MM.1S (cell line): Measurements from ENCODE around the gene AQR.

Experiments used
- DNase-seq: peaks from one replicate; pipeline ENCODE4 v3.0.0-alpha.2; 2015
- H2AFZ ChIP-seq: fragments of 300-600 bp; sonication (generic); 2 replicates; pipeline ENCODE4 v1.6.0; 2016; ENCODE audit warnings: antibody characterized with exemption, low read length
- H3F3A ChIP-seq: fragments of 300-600 bp; sonication (generic); 2 replicates; pipeline ENCODE4 v1.6.1; 2016; ENCODE audit warnings: mild to moderate bottlenecking, antibody characterized with exemption, low read length, moderate library complexity, mixed read lengths; ENCODE audit not compliant: insufficient read depth
- H3K27ac ChIP-seq: fragments of 300-600 bp; sonication (generic); 2 replicates; pipeline ENCODE4 v1.5.1; 2016; ENCODE audit warnings: mild to moderate bottlenecking, low read length
- H3K27me3 ChIP-seq: fragments of 300-600 bp; sonication (generic); replicated peaks from 2 replicates; pipeline ENCODE4 v1.6.0; 2016; ENCODE audit warnings: low read length; ENCODE audit not compliant: insufficient read depth
- H3K36me3 ChIP-seq: fragments of 300-600 bp; sonication (generic); replicated peaks from 2 replicates; pipeline ENCODE4 v1.6.1; 2016; ENCODE audit warnings: mild to moderate bottlenecking, low read length, mixed read lengths; ENCODE audit not compliant: insufficient read depth
- H3K4me1 ChIP-seq: fragments of 300-600 bp; sonication (generic); 2 replicates; pipeline ENCODE4 v1.6.1; 2016; ENCODE audit warnings: low read length, mixed read lengths
- H3K4me2 ChIP-seq: fragments of 300-600 bp; sonication (generic); 2 replicates; pipeline ENCODE4 v1.6.0; 2016; ENCODE audit warnings: low read depth, low read length
- H3K4me3 ChIP-seq: fragments of 300-600 bp; sonication (generic); 2 replicates; pipeline ENCODE4 v1.5.1; 2016; ENCODE audit warnings: low read length, mixed read lengths
- H3K79me2 ChIP-seq: fragments of 300-600 bp; sonication (generic); 2 replicates; pipeline ENCODE4 v1.6.1; 2016; ENCODE audit warnings: mixed run types, low read length, mixed read lengths
- H3K9ac ChIP-seq: fragments of 300-600 bp; sonication (generic); 2 replicates; pipeline ENCODE4 v1.6.1; 2016; ENCODE audit warnings: low read length, mixed read lengths
- H3K9me2 ChIP-seq: fragments of 300-600 bp; sonication (generic); replicated peaks from 2 replicates; pipeline ENCODE4 v1.6.1; 2016; ENCODE audit warnings: mild to moderate bottlenecking, low read length, mixed read lengths; ENCODE audit not compliant: insufficient read depth
- H3K9me3 ChIP-seq: fragments of 300-600 bp; sonication (generic); replicated peaks from 2 replicates; pipeline ENCODE4 v1.6.1; 2016; ENCODE audit warnings: mild to moderate bottlenecking, low read length, mixed read lengths; ENCODE audit not compliant: insufficient read depth
- H4K20me1 ChIP-seq: fragments of 300-600 bp; sonication (generic); 2 replicates; pipeline ENCODE4 v1.6.1; 2016; ENCODE audit warnings: mild to moderate bottlenecking, low read length, moderate library complexity, mixed read lengths; ENCODE audit not compliant: insufficient read depth
- CTCF ChIP-seq: fragments of 300-600 bp; sonication (generic); IDR thresholded peaks from 2 replicates; pipeline ENCODE4 v1.5.1; 2016; ENCODE audit warnings: antibody characterized with exemption, low read length, mixed read lengths
- EZH2 ChIP-seq: fragments of 300-600 bp; sonication (generic); optimal IDR thresholded peaks from 2 replicates; pipeline ENCODE3; 2017; ENCODE audit warnings: low read depth, mild to moderate bottlenecking, antibody characterized with exemption, low read length, mixed read lengths
- EZH2phosphoT487 ChIP-seq: fragments of 300-600 bp; sonication (generic); IDR thresholded peaks from 2 replicates; pipeline ENCODE4 v1.6.1; 2018; ENCODE audit warnings: antibody characterized with exemption, low read length

Gene AQR

GRCh38 chr15:34905047-34905446 is 64.5 kb downstream of the AQR start:
- TF ChIP-seq EZH2phosphoT487 (no peak), EZH2 (no peak), CTCF (no peak)
- Histone ChIP-seq H3K4me2 (no peak overlapping the region), H3K36me3 (peaks cover 6% of the 10 kb centered on the region)

DNA sequence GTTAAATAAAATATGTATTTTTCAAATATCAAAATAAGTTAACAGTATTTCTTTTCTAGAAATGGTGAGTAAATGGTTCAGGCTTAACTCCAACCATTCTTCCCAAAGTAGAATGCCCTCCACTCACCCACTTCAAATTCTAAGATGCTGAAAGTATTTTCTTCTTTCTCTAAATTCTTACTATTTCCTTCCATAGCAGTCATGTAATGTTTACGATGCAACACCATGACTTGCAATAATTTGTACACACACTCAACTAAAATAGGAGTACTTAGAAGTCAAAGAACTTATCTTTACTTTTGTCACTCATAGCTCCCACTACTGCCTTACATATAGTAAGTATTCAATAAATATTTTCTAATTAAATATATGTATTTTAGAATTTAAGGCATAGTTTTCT is 65.0 kb downstream of the AQR start:
- TF ChIP-seq CTCF, result no peak
- no peak for TF ChIP-seq EZH2phosphoT487
- no peak for TF ChIP-seq EZH2
- peaks cover 6% of the 10 kb centered on the region for H3K36me3 ChIP-seq
- H3K4me2 ChIP-seq, result no peak overlapping the region
- H3F3A ChIP-seq, result no peaks in the 10 kb centered on the region
- no peak overlapping the region for H2AFZ ChIP-seq
- no peaks in the 10 kb centered on the region for H3K4me1 ChIP-seq
- no peaks in the 10 kb centered on the region for H3K27me3 ChIP-seq
- H3K9me3 ChIP-seq, result no peaks in the 10 kb centered on the region
- H3K27ac ChIP-seq, result no peak overlapping the region
- DNase-seq, result no peak
- H3K4me3 ChIP-seq, result no peak overlapping the region
- H3K9me2 ChIP-seq, result no peaks in the 10 kb centered on the region
- no peak overlapping the region for H3K9ac ChIP-seq
- no peaks in the 10 kb centered on the region for H4K20me1 ChIP-seq
- no peaks in the 10 kb centered on the region for H3K79me2 ChIP-seq

More at GRCh38 chr15:34905047-34905446, 64.5 kb downstream of the AQR start:
- no peak overlapping the region for H3K27ac ChIP-seq
- no peaks in the 10 kb centered on the region for H3K4me1 ChIP-seq
- no peaks in the 10 kb centered on the region for H3F3A ChIP-seq
- no peak for DNase-seq
- no peaks in the 10 kb centered on the region for H3K9me2 ChIP-seq
- H3K9me3 ChIP-seq, result no peaks in the 10 kb centered on the region
- H4K20me1 ChIP-seq, result no peaks in the 10 kb centered on the region
- H3K27me3 ChIP-seq, result no peaks in the 10 kb centered on the region
- H3K79me2 ChIP-seq, result no peaks in the 10 kb centered on the region
- H3K4me3 ChIP-seq, result no peak overlapping the region
- H3K9ac ChIP-seq, result no peak overlapping the region
- H2AFZ ChIP-seq, result no peak overlapping the region

DNA sequence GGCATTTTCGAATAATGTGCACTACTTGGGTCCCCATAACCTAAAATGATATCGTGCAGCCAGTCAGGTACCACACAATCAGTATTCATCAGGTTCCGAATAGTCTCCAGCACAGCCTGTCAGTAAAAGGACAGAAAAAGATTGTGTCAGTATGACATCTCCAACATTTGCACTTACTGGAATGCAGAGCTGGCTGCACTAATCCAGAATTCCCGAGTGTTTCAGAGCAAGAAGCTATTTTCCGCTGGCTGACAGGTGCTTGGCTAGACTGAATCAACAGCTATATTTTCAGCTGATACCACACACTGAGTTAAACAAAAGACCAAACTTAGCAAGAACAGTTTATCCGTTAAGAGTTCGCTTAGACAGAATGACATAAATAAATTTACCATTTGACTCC is 68.8 kb downstream of the AQR start:
- H2AFZ ChIP-seq, result no peak overlapping the region
- TF ChIP-seq EZH2 (no peak), CTCF (no peak), EZH2phosphoT487 (no peak)
- H3K79me2 ChIP-seq, result no peaks in the 10 kb centered on the region
- H4K20me1 ChIP-seq, result no peaks in the 10 kb centered on the region
- H3K9me3 ChIP-seq, result no peaks in the 10 kb centered on the region
- no peaks in the 10 kb centered on the region for H3F3A ChIP-seq
- no peaks in the 10 kb centered on the region; the same call in none of the 2 replicates for H3K36me3 ChIP-seq
- no peaks in the 10 kb centered on the region for H3K27me3 ChIP-seq
- no peaks in the 10 kb centered on the region for H3K4me1 ChIP-seq
- no peak overlapping the region for H3K27ac ChIP-seq
- H3K9ac ChIP-seq, result no peak overlapping the region
- no peaks in the 10 kb centered on the region for H3K9me2 ChIP-seq
- DNase-seq, result no peak
- no peak overlapping the region for H3K4me3 ChIP-seq
- no peak overlapping the region for H3K4me2 ChIP-seq
